HepG2 (cell line): ENCODE data around the gene LSM10. TPM values are rescaled to one million over a fixed set of nuclear protein-coding genes. Genes with fewer than 3 reads are reported as not detected.

ENCODE experiments used
- ARID4A ChIP-seq: sonication (generic); formaldehyde crosslinking; IDR thresholded peaks from 2 replicates; pipeline ENCODE4 v1.5.0; 2020; ENCODE audit warnings: mild to moderate bottlenecking, missing genetic modification reagents, borderline replicate concordance
- E2F2 ChIP-seq: sonication (generic); formaldehyde crosslinking; IDR thresholded peaks from 2 replicates; pipeline ENCODE4 v1.4.0; 2020; ENCODE audit warnings: missing genetic modification reagents, borderline replicate concordance
- ELF3 ChIP-seq: IDR thresholded peaks from 2 replicates; pipeline ENCODE4 v1.6.1; 2016; ENCODE audit warnings: missing genetic modification reagents, missing compliant biosample characterization
- GABPB1 ChIP-seq: IDR thresholded peaks from 2 replicates; pipeline ENCODE4 v1.6.1; 2016; ENCODE audit warnings: mild to moderate bottlenecking, missing genetic modification reagents, moderate library complexity, missing compliant biosample characterization
- HDAC2 ChIP-seq: sonication (generic); formaldehyde crosslinking; IDR thresholded peaks from 2 replicates; pipeline ENCODE4 v1.4.0; 2020; ENCODE audit warnings: missing genetic modification reagents
- HDAC6 ChIP-seq: fragments of 200-600 bp; sonication (generic); IDR thresholded peaks from 2 replicates; pipeline ENCODE4 v1.7.0; 2017; ENCODE audit warnings: mild to moderate bottlenecking, antibody characterized with exemption, low read length, low read depth
- IRF1 ChIP-seq: sonication (generic); formaldehyde crosslinking; IDR thresholded peaks from 2 replicates; pipeline ENCODE4 v1.4.0; 2020; ENCODE audit warnings: low read depth, mild to moderate bottlenecking, missing genetic modification reagents
- KAT8 ChIP-seq: IDR thresholded peaks from 2 replicates; pipeline ENCODE4 v1.6.1; 2016; ENCODE audit warnings: missing genetic modification reagents, missing compliant biosample characterization
- KMT2A ChIP-seq: sonication (generic); formaldehyde crosslinking; IDR thresholded peaks from 2 replicates; pipeline ENCODE4 v1.4.0; 2020; ENCODE audit warnings: missing genetic modification reagents
- MEIS2 ChIP-seq: sonication (generic); formaldehyde crosslinking; IDR thresholded peaks from 2 replicates; pipeline ENCODE4 v1.9.0; 2021; ENCODE audit warnings: mild to moderate bottlenecking, missing genetic modification reagents
- RAD21 ChIP-seq: fragments of 450-650 bp; formaldehyde crosslinking; IDR thresholded peaks from 2 replicates; pipeline ENCODE4 v1.5.0; 2020; ENCODE audit warnings: mild to moderate bottlenecking
- RARA ChIP-seq: IDR thresholded peaks from 2 replicates; pipeline ENCODE4 v1.6.1; 2016; ENCODE audit warnings: missing genetic modification reagents, missing compliant biosample characterization
- RFX1 ChIP-seq: fragments of 450-650 bp; IDR thresholded peaks from 2 replicates; pipeline ENCODE4 v1.6.1; 2017
- SKI ChIP-seq: fragments of 450-650 bp; IDR thresholded peaks from one replicate; pipeline ENCODE4 v1.6.1; 2018; ENCODE audit warnings: mild to moderate bottlenecking; ENCODE audit not compliant: partially characterized antibody
- STAG1 ChIP-seq: sonication (generic); formaldehyde crosslinking; IDR thresholded peaks from 2 replicates; pipeline ENCODE4 v1.4.0; 2020; ENCODE audit warnings: missing genetic modification reagents
- SUZ12 ChIP-seq: fragments of 150-350 bp; IDR thresholded peaks from 2 replicates; pipeline ENCODE4 v1.6.1; 2014; ENCODE audit warnings: low read depth, low read length
- UBTF ChIP-seq: sonication (generic); formaldehyde crosslinking; IDR thresholded peaks from 2 replicates; pipeline ENCODE4 v1.4.0; 2020; ENCODE audit warnings: mild to moderate bottlenecking, missing genetic modification reagents
- ZFP37 ChIP-seq: sonication (generic); formaldehyde crosslinking; IDR thresholded peaks from 2 replicates; pipeline ENCODE4 v1.4.0; 2020; ENCODE audit warnings: missing genetic modification reagents, borderline replicate concordance
- ZGPAT ChIP-seq: IDR thresholded peaks from 2 replicates; pipeline ENCODE4 v1.6.1; 2016; ENCODE audit warnings: mild to moderate bottlenecking
- ZNF543 ChIP-seq: sonication (generic); formaldehyde crosslinking; IDR thresholded peaks from 2 replicates; pipeline ENCODE4 v1.4.0; 2020; ENCODE audit warnings: mild to moderate bottlenecking, missing genetic modification reagents
- ZNF790 ChIP-seq: sonication (generic); formaldehyde crosslinking; IDR thresholded peaks from 2 replicates; pipeline ENCODE4 v1.8.0; 2022; ENCODE audit warnings: missing genetic modification reagents, mild to moderate bottlenecking, borderline replicate concordance
- polyA plus RNA-seq, 8 experiments: library from polyadenylated mRNA; depleted of rRNA in 3 of 8; stranded (reverse) in 7 of 8; unstranded in 1 of 8; fragments of >200 nt; fragmentation: Illumina TruSeq in 4 of 8; extraction: Trizol in 4 of 8; gene quantifications; 2 replicates each; pipeline versions ENCODE4 v1.2.1 to v1.2.3, GENCODE V29; 2011 to 2016; ENCODE audit warnings: low read depth in 4 of 8, missing spikeins in 1 of 8, mixed read lengths in 1 of 8; ENCODE audit not compliant: insufficient read depth in 1 of 8
- total RNA-seq, 5 experiments: library from RNA; depleted of rRNA; stranded (reverse); fragments of >200 nt; fragmentation: Illumina TruSeq; extraction: Trizol; gene quantifications; 2 replicates each; pipeline ENCODE4 v1.2.3, GENCODE V29; 2016; ENCODE audit warnings: low read depth in 1 of 5

Gene LSM10
- total and polyA plus RNA-seq, 2 of the 13 experiments (the other 11 are each of a cell fraction or from before 2014, with no cell fraction given), result 14.0 to 52.0 TPM

- TF ChIP-seq KAT8 (CRISPR knock-in tag) (peak; percentile 95), IRF1 (CRISPR knock-in tag) (no peak), ZGPAT (CRISPR knock-in tag) (peak; percentile 90), ZNF790 (no peak), ZNF543 (CRISPR knock-in tag) (no peak), SUZ12 (no peak), ZFP37 (CRISPR knock-in tag) (no peak), UBTF (peak; percentile 93), RARA (CRISPR knock-in tag) (peak; percentile 32), GABPB1 (CRISPR knock-in tag) (peak; percentile 95), HDAC2 (CRISPR knock-in tag) (peak; percentile 45; the same call in 1 of the 2 replicates), E2F2 (CRISPR knock-in tag) (no peak), MEIS2 (CRISPR knock-in tag) (no peak), RFX1 (no peak), RAD21 (CRISPR knock-in tag) (peak; percentile 15; the same call in 1 of the 2 replicates), HDAC6 (no peak), ELF3 (peak; percentile 83), KMT2A (CRISPR knock-in tag) (0 out of 2 replicates have a peak, but pooled peaks have one; percentile 34), ARID4A (peak; percentile 92; the same call in 1 of the 2 replicates), STAG1 (no peak), SKI (peak; percentile 77)
Measured at GRCh38 chr1:36400825-36401601, 3.3 kb upstream of the LSM10 start (continued).
